Endothelial cell of umbilical vein (primary cell): ENCODE data around the gene PCGF5.

Experiments used
- EZH2 ChIP-seq: IDR thresholded peaks from 2 replicates; pipeline ENCODE4 v1.6.1; 2012; ENCODE audit warnings: borderline replicate concordance, low read depth, mild to moderate bottlenecking, moderate library complexity, low read length, inconsistent platforms; ENCODE audit not compliant: severe bottlenecking
- JUN ChIP-seq: IDR thresholded peaks from 2 replicates; pipeline ENCODE4 v1.6.1; 2011; ENCODE audit warnings: borderline replicate concordance, low read depth; ENCODE audit not compliant: insufficient read length, insufficient read depth
- POLR2A ChIP-seq: IDR thresholded peaks from 2 replicates; pipeline ENCODE4 v1.6.1; 2012; ENCODE audit warnings: low read depth, mild to moderate bottlenecking, control low read depth, low read length
- POLR2AphosphoS5 ChIP-seq: IDR thresholded peaks from 2 replicates; pipeline ENCODE4 v1.6.1; 2012; ENCODE audit warnings: low read depth, mild to moderate bottlenecking, control low read depth, low read length, moderate library complexity; ENCODE audit not compliant: insufficient read depth
- TF ChIP-seq, protein P1 (sequence below), 2 donors: IDR thresholded peaks; 1 replicate in 1 of 2; 2 replicates in 1 of 2; pipeline ENCODE4 v1.5.1; 2011; ENCODE audit warnings: low read length in 2 of 2, mild to moderate bottlenecking in 2 of 2, moderate library complexity in 2 of 2, control low read depth in 1 of 2, inconsistent platforms in 1 of 2, low read depth in 1 of 2; ENCODE audit not compliant: insufficient read depth in 1 of 2; ENCODE audit errors: extremely low read depth in 1 of 2
- TF ChIP-seq, protein P2 (sequence below): IDR thresholded peaks from 2 replicates; pipeline ENCODE4 v1.6.1; 2011; ENCODE audit not compliant: insufficient read depth, insufficient read length

DNA sequence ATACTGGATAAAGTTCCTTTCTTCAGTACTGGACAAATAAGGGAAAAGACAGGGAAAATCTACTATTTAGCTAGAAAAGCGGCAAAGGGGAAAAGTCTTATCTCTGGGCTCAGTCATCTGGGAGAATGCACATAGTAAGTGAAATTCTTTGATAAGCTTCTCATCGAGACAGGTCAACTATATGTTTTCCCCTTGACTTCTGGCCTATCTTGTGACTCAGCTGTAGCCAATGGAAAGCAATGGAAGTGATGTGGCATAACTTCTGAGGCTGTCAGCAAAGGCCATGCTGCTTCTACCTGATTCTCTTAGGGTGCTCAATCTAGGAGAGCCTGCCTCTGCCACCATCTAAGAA, 91.9 kb downstream of the PCGF5 start:
- TF ChIP-seq, protein P1, sequence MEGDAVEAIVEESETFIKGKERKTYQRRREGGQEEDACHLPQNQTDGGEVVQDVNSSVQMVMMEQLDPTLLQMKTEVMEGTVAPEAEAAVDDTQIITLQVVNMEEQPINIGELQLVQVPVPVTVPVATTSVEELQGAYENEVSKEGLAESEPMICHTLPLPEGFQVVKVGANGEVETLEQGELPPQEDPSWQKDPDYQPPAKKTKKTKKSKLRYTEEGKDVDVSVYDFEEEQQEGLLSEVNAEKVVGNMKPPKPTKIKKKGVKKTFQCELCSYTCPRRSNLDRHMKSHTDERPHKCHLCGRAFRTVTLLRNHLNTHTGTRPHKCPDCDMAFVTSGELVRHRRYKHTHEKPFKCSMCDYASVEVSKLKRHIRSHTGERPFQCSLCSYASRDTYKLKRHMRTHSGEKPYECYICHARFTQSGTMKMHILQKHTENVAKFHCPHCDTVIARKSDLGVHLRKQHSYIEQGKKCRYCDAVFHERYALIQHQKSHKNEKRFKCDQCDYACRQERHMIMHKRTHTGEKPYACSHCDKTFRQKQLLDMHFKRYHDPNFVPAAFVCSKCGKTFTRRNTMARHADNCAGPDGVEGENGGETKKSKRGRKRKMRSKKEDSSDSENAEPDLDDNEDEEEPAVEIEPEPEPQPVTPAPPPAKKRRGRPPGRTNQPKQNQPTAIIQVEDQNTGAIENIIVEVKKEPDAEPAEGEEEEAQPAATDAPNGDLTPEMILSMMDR (IDR thresholded peaks at IDR 0.05; ENCODE audit: extremely low read depth in 1 of 2, insufficient read depth in 1 of 2, low read depth in 1 of 2, low read length in 2 of 2), result no peak
- no peak for TF ChIP-seq POLR2A
- TF ChIP-seq, protein P2, sequence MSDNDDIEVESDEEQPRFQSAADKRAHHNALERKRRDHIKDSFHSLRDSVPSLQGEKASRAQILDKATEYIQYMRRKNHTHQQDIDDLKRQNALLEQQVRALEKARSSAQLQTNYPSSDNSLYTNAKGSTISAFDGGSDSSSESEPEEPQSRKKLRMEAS, result no peak
- TF ChIP-seq POLR2AphosphoS5, result no peak
- no peak for TF ChIP-seq JUN
- TF ChIP-seq EZH2, result no peak
